Heart left ventricle (tissue), 16 donors: ENCODE data around the gene RDX. TPM values are rescaled to one million over a fixed set of nuclear protein-coding genes. Genes with fewer than 3 reads are reported as not detected.

Source experiments
- ATAC-seq, 4 donors: fragments of 200-7000 bp; cut with Tn5 transposase; one replicate each; pipeline ENCODE4 v1.9.1; 2020 to 2022; ENCODE audit warnings: moderate library complexity in 4 of 4, mild to moderate bottlenecking in 3 of 4, moderate number of reproducible peaks in 1 of 4
- DNase-seq, 5 donors: peaks; one replicate each; pipeline ENCODE4 v3.0.0-alpha.2; 2020
- H3K27ac ChIP-seq, 12 donors: fragments of 200-600 bp; sonication (generic) in 4 of 12; one replicate each; pipeline versions ENCODE4 v1.5.0 to v1.8.0; 2016 to 2022; ENCODE audit warnings: mild to moderate bottlenecking in 2 of 12
- H3K27me3 ChIP-seq, 9 donors: fragments of 200-600 bp; sonication (generic) in 2 of 9; one replicate each; pipeline versions ENCODE4 v1.5.1 to v1.8.0; 2016 to 2022; ENCODE audit warnings: mild to moderate bottlenecking in 3 of 9
- H3K36me3 ChIP-seq, 9 donors: fragments of 200-600 bp; sonication (generic) in 2 of 9; one replicate each; pipeline versions ENCODE4 v1.5.0 to v1.8.0; 2018 to 2022; ENCODE audit warnings: mild to moderate bottlenecking in 2 of 9
- H3K4me1 ChIP-seq, 12 donors: fragments of 200-600 bp; sonication (generic) in 4 of 12; one replicate each; pipeline versions ENCODE4 v1.5.0 to v1.8.0; 2016 to 2022; ENCODE audit warnings: mild to moderate bottlenecking in 3 of 12
- H3K4me3 ChIP-seq, 12 donors: fragments of 200-600 bp; sonication (generic) in 4 of 12; one replicate each; pipeline versions ENCODE4 v1.5.0 to v1.8.0; 2017 to 2022; ENCODE audit warnings: mild to moderate bottlenecking in 9 of 12, moderate library complexity in 4 of 12
- H3K9me3 ChIP-seq, 12 donors: fragments of 200-600 bp; sonication (generic) in 4 of 12; one replicate each; pipeline versions ENCODE4 v1.5.0 to v1.8.0; 2016 to 2022; ENCODE audit warnings: mild to moderate bottlenecking in 1 of 12
- POLR2A ChIP-seq, 2 donors: fragments of 450-650 bp; IDR thresholded peaks; one replicate each; pipeline ENCODE4 v1.6.1; 2017; ENCODE audit warnings: antibody characterized with exemption in 2 of 2, mild to moderate bottlenecking in 2 of 2, moderate library complexity in 2 of 2
- WGBS, 4 donors: extraction: QIAGEN DNeasy Blood & Tissue Kit in 2 of 4; methylation state at CpG; one replicate each; pipeline versions ENCODE4 v1.1.5 to v1.1.7; 2013 to 2018; 5-methylcytosine and 5-hydroxymethylcytosine counted together
- intact Hi-C, 10 donors: fragments of 100-400 bp; cut with DNase I; formaldehyde crosslinking; loops; one replicate each; pipeline versions ENCODE4 v1.11.1 to v1.14.2; 2022
- polyA plus RNA-seq, 2 donors: library from polyadenylated mRNA; stranded (reverse); fragments of 200-250 nt; gene quantifications; one replicate each; pipeline ENCODE4 v1.2.3, GENCODE V29; 2013
- total RNA-seq, 9 donors: library from RNA; depleted of rRNA in 2 of 9; stranded (reverse); fragments of >200 nt in 2 of 9; fragmentation: NEBNext Ultra II Directional in 3 of 9; extraction: Animal tissue kit (Norgen Biotek cat#: 25700) in 3 of 9; gene quantifications; one replicate each; pipeline versions ENCODE4 v1.1.0 to v1.2.4, GENCODE V29; 2016 to 2023
- TF ChIP-seq, protein P1 (sequence below), 12 donors: fragments of 200-600 bp; sonication (generic) in 4 of 12; IDR thresholded peaks; one replicate each; pipeline versions ENCODE4 v1.5.0 to v1.8.0; 2018 to 2022; ENCODE audit warnings: antibody characterized with exemption in 12 of 12, mild to moderate bottlenecking in 5 of 12
- donor health status: ischemic (EF 13 %, LVEDD 7.1; RV severe dilation, severe dysfunction).
- donor health status: healthy with polysubstance abuse.
- donor health status: DM: no; HTN: yes; CAD: no.
- donor health status: DM: no; HTN: no; CAD: no.
- donor health status: ischemic (EF 25% LVEDD 6.9; RV normal size, moderate dysfunction).
- donor health status: ischemic (EF 25% LVEDD 5.7; RV mildly dilated, moderate dysfunction).
- donor health status: healthy.
- donor health status: DM: yes; HTN: yes; CAD: no.
- donor health status: ischemic (EF 35%, LVEDD 5.7; RV mildly dilated, moderate dysfunction).
- donor health status: nonischemic (EF 11% LVEDD 7.7; RV severe dilation, severe dysfunction).
- donor health status: DM: yes; HTN: yes; CAD: no.
- donor health status: PGD.
- donor health status: ischemic (EF 29% LVEDD 5.4; RV normal size, mild dysfunction).
- donor health status: nonischemic (EF 23%, LVEDD 6.1; RV moderate dilation, normal function).

The RDX gene
- total and polyA plus RNA-seq, 11 donors = 33.5 to 148 (median 120) TPM

DNA sequence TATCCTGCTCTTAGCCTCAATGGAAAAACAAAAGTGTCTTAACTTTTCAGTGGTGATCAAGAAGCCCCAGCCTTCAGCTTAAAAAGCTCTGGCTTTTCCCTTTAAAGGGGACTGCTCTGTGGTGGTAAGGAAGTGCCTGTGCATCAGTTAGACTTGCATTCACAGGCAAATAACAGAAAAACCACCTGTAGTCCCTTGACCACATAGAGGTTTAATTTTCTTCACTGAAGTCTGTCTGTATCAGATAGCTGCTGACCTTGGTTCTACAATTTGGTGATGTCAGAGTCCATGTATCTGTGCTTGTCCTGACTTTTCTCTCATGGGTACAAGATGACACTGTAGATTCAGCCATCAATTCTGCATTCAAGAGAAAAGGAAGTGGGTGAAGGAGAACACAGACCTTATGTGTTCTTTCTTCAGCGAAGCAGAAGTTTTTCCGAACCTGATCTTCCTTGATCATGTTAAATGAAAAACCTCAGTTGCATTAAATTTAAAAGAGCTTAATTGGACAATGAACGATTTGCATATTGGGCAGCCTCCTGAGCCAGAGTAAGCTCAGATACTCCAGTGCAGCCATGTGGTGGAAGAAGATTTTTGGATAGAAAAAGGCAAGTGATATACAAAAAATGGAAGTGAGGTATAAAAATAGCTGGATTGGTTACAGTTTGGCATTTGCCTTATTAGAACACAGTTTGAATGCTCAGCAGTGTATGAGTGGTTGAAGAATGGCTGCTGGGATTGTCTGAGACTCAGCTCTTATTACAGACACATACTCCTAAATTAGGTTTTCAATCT lies 43.2 kb upstream of the RDX start:
- Histone ChIP-seq H3K9me3 (no peaks in the 10 kb centered on the region), H3K4me1 (no peaks in the 10 kb centered on the region), H3K27me3 (no peaks in the 10 kb centered on the region), H3K27ac (no peak overlapping the region), H3K4me3 (no peak overlapping the region), H3K36me3 (no peaks in the 10 kb centered on the region)
- intact Hi-C loops = no loop called here
- ATAC-seq = no peak
- DNase-seq = no peak
- TF ChIP-seq POLR2A (IDR thresholded peaks at IDR 0.05) = no peak
- TF ChIP-seq, protein P1, sequence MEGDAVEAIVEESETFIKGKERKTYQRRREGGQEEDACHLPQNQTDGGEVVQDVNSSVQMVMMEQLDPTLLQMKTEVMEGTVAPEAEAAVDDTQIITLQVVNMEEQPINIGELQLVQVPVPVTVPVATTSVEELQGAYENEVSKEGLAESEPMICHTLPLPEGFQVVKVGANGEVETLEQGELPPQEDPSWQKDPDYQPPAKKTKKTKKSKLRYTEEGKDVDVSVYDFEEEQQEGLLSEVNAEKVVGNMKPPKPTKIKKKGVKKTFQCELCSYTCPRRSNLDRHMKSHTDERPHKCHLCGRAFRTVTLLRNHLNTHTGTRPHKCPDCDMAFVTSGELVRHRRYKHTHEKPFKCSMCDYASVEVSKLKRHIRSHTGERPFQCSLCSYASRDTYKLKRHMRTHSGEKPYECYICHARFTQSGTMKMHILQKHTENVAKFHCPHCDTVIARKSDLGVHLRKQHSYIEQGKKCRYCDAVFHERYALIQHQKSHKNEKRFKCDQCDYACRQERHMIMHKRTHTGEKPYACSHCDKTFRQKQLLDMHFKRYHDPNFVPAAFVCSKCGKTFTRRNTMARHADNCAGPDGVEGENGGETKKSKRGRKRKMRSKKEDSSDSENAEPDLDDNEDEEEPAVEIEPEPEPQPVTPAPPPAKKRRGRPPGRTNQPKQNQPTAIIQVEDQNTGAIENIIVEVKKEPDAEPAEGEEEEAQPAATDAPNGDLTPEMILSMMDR (IDR thresholded peaks at IDR 0.05) = no peak
- 91 to 94% (median 93%) methylated on average over 3 of the region's 3 CpGs for WGBS, 4 donors

DNA sequence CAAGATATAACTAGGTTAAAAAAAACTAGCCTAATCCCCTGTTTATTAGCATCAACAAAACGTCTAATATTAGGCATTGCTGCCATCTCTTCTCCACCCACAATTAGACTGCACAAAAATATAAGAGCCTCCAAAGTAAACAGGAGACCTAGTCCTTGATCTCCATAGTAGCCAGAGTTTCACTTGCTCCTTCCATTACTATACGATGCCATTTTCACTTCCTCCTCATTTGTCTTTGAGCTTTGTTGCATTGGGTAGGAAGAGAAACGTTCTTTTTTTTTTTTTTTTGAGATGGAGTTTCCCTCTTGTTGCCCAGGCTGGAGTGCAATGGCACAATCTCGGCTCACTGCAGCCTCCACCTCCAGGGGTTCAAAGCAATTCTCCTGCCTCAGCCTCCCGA lies 42.3 kb upstream of the RDX start:
- Histone ChIP-seq H3K4me3 (no peak overlapping the region), H3K27ac (no peak overlapping the region), H3K27me3 (no peaks in the 10 kb centered on the region), H3K36me3 (no peaks in the 10 kb centered on the region), H3K9me3 (no peaks in the 10 kb centered on the region), H3K4me1 (no peaks in the 10 kb centered on the region)
- WGBS, 4 donors = 80 to 83% (median 83%) methylated on average over 5 of the region's 5 CpGs
- no peak for DNase-seq
- no peak for TF ChIP-seq POLR2A (IDR thresholded peaks at IDR 0.05)
- ATAC-seq = no peak
- intact Hi-C loops = no loop called here

DNA sequence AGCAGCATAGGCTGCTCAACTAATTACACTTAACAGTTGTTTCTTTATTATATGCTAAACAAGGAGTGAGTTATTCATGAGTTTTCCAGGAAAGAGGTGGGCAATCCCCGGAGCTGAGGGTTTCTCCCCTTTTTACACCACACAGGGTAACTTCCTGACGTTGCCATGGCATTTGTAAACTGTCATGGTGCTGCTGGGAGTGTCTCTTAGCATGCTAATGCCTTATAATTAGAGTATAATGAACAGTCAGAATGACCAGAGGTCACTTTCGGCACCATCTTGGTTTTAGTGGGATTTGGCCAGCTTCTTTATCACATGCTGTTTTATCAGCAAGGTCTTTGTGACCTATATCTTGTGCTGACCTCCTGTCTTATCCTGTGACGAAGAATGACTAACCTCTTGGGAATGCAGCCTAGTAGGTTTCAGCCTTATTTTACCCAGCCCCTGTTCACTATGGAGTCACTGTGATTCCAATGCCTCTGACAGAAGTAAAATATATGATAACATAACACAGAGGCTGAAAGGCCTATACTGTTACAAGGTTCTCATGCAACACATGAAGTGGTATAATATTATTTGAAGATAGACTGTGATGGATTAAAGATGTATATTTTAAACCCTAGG lies 41.3 kb upstream of the RDX start:
- Histone ChIP-seq H3K4me1 (no peaks in the 10 kb centered on the region), H3K4me3 (no peak overlapping the region), H3K27me3 (no peaks in the 10 kb centered on the region), H3K36me3 (no peaks in the 10 kb centered on the region), H3K9me3 (no peaks in the 10 kb centered on the region), H3K27ac (no peak overlapping the region)
- TF ChIP-seq, protein P1 (IDR thresholded peaks at IDR 0.05) = no peak
- no peak for TF ChIP-seq POLR2A (IDR thresholded peaks at IDR 0.05)
- 58 to 68% (median 60%) methylated on average over 4 of the region's 4 CpGs for WGBS, 4 donors
- intact Hi-C loops = no loop called here
- no peak for DNase-seq
- no peak for ATAC-seq

DNA sequence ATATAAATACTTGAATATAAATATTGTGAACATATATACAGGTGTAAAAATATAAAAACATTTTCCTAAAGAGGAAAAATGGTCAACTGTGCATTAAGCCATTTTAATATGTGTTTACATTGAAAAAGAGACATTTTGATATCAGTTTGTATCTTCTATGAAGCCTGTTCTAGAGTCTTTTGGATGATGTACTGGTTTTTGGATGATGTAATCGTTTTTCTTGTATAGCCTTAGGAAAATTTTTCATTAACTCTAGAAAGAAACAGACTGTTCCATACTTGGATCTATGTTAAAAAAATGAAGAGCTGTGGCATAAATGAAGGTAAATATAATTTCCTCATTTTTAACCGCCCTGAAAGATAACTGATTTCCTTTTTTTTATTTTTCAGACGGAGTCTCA lies 39.6 kb upstream of the RDX start:
- TF ChIP-seq, protein P1 (IDR thresholded peaks at IDR 0.05) = no peak
- TF ChIP-seq POLR2A (IDR thresholded peaks at IDR 0.05) = no peak
- WGBS, 4 donors = 83 to 88% (median 85%) methylated on average over 3 of the region's 3 CpGs
- H3K36me3 ChIP-seq = no peaks in the 10 kb centered on the region
- no peaks in the 10 kb centered on the region for H3K9me3 ChIP-seq
- no peak overlapping the region for H3K27ac ChIP-seq
- no peak overlapping the region for H3K4me3 ChIP-seq
- H3K4me1 ChIP-seq = no peaks in the 10 kb centered on the region
- ATAC-seq (no peak), DNase-seq (no peak)
- no peaks in the 10 kb centered on the region for H3K27me3 ChIP-seq
- intact Hi-C loops = no loop called here
